GM18505 (cell line): ENCODE results near the gene FLT1.

Experiments used
- ATAC-seq: cut with Tn5 transposase; IDR thresholded peaks from one replicate; pipeline ENCODE4 v1.9.1; 2021; ENCODE audit not compliant: unreplicated experiment
- POLR2A ChIP-seq: IDR thresholded peaks from 4 replicates; pipeline ENCODE4 v1.6.1; 2011; ENCODE audit warnings: borderline replicate concordance; ENCODE audit not compliant: insufficient read depth, insufficient read length; ENCODE audit errors: extremely low read depth

FLT1 gene

DNA sequence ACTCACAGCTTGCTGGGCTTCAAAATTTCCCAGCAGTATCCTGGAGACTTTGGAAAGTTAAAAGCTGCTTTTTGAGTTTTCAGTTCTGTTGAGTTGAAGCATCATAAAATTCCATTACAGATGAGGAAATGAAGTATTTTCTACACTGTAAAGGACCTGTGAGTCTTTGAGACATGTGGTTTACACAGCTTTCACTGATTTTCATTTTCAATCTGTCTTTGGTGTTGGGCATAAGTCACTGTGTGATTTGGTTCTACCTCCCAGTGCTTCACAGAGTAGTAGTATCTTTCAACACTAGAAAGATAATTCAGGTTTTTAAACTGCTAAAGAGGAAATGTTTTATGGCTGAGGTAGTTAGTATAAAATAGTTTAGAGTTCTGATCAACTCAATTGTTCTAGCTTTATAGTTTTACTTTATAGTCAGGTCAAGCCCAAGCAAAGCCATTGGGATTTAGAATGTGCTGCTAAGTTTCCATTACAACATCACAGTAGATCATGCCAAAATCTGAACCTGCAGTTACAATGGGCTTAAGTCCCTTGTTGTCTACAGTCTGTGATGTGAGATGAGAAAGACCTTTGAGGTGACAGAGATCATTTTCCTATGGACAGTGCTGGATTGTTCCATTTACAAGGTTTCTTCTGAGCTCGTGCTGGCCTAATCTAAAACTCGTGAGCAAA lies 161.6 kb downstream of the FLT1 start:
- no peak for ATAC-seq

DNA sequence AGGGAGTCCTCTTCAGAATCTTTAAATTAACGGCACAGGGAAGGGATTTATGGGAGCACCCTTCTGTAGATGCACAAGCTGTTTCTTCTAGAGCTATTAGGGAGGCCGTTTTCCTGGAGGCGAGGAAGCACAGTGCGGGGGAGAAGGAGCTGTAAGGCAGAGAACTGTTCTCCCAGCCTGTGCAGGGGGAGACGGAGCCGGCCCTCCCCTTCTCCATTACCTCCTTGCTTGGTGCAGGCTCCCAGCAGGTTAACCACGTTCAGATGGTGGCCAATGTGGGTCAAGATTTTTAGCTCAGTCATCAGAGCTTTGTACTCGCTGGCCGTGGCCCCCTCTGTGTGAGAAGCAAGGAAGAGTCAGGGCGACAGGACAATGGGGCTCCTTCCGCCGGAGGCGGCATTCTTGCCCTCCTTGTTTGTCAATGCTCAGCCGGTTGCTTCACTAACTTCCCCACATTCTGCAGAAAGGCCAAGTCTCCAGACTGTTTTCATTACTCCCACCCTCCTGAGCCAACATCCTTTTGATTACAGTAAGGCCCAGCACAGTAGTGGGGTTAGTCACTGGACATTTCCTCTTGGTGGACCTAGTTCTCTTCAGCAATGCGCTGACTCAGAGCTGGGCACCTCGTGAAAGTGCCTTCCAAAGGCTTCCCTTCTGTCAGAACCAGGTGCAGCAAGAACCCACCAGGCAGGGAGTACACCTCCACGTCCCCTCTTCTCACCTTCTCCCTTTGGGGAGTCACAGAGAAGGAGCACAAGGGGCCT lies 165.4 kb downstream of the FLT1 start:
- no peak for TF ChIP-seq POLR2A
- no peak for ATAC-seq

More for the DNA sequence above, 161.6 kb downstream of the FLT1 start:
- TF ChIP-seq POLR2A = no peak

DNA sequence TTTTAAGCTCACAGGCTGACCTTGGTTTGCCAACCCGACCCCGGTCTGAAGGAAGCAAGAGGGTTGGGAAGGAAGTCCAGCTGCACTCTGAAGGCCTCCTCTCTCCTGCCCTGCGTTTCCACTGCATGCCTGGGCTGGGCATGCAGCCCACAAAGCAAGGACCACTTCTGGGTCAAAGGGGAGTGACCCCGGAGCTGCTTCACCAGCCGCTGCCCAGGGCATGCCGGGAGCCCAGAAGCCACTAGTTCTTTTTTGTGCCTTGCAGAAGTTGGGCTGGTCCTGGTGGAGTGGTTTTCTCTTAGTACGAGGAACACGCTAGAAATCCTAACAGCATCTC lies 166.7 kb downstream of the FLT1 start:
- no peak for TF ChIP-seq POLR2A
- ATAC-seq = no peak

DNA sequence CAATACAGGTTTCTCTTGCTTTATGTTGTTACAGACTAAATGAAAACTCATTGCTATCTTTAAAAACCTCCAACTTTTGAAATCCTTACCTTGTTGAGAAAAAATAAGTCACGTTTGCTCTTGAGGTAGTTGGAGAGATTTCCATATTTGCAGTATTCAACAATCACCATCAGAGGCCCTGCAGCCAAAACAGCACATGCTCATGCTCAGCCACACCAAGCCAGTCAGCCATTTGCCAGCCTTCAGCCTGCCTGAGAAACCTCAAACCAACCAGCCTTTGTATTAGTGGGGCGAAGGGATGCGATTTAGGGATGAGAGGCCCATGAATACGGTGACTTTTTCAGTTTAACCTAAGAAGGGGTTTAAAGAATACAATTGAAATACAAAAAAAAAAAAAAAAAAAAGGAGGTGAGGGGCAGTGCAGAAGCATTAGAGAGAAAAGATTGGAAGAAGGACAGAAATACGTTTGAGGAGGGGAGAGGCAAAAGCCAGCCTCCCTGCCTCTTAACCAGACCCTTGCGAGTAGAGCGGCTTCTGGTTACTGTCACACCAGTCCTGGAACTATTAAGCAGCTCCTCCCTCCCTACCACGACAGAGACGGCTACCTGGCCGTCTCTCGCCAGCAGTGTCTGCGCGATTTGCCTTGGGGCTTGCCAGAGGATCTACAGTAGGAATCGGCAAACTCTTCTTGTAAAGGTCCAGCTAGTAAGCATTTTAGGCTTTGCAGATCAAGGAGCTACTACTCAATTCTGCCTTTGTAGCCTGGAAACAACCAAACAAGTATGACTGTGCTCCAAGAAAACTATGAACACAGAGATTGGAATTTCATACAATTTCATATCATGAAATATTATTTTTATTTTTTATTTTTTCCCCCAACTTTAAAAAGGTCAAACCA lies 167.3 kb downstream of the FLT1 start:
- no peak for TF ChIP-seq POLR2A
- ATAC-seq = no peak

DNA sequence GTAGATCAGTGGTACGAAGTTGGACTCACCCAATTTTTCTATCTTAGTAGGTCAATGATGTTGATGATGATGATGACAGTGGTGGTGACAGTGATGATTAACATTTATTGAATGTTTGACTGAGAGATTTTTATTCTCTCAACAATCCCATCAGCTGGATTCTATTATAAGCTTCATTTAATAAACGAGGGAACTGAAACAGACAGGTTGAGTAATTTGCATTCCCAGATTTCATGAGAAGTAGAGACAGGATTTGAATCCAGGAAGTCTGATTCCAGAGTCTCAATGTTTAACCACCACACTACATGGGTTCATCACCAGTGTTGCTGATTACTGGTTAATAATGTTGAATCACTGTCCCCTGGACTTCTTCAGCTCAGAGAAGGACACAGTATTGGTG lies 168.9 kb downstream of the FLT1 start:
- TF ChIP-seq POLR2A = no peak
- ATAC-seq = no peak

DNA sequence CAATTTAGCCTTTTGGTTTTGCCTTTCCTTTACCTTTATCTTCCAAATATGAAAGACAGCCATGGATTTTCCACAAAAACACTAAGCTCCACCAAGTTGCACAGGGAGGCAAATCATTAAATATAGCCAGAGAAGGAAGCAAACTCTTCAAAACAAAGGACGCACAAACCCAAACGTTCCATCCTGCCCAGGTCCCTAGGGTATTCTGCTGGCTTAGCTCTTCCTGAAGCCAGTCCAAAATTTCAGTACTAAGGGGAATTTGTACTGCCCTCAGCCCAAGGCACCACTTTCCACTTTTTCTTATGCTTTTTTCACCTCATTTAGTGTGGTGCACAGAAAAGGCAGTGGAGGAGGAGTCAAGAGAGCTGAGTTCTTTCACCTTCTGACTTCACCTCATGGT lies 169.9 kb downstream of the FLT1 start:
- TF ChIP-seq POLR2A = no peak
- ATAC-seq = no peak

DNA sequence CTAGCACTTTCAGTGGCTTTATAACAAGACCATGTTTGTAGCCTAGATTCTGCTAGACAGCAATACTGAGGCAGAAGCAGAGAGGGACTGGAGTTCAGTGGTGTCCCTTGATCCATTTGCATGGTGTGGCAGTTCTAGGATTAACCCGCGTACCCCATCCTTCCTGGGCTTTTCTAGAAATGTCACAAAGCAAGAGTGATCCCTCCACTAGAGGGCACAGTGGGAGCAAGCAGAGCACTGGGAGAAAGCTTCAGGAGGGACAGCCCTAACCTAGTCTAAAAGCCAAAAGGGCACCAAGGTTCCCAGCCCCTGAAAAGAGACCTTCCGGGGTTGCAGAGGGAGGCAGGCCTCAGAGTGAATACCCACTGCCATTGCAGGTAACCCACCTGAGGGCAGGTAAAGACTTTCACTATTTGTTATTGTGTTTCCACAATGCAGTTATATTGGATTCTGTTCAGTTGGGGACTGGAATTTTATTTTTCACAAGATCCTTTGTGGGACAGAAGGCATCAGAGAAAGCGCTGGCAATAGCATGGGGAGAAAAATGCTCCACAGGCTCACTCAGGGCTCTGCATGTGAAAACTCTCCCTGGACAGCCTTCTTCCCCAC lies 170.6 kb downstream of the FLT1 start:
- no peak for ATAC-seq
- TF ChIP-seq POLR2A = no peak

DNA sequence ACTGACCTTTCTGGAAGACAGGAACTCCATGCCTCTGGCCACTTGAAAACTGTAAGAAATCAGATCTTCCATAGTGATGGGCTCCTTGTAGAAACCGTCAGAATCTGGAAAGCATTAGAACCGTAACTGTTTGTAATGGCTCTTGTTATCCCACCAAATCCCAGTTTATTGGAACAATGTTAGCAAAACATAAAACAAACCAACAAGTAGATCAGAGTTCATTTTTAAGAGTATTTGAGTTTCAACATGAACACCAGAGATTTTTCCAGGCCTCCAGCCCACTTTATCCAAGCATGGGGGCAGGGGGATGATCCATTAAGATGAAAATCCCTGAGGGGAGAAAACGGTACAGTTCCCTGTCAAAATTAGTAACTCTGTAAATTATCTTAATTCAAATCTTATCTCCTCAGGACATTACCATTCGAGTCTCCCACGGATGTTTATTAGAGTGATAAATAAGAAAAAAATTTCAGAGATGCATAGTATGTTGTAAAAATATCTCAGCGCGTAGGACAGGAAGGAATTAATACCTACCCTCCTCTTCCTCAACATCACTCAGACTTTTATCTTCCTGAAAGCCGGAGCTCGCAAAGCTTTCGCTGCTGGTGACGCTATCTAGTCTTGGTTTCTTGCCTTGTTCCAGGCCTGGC lies 172.5 kb downstream of the FLT1 start:
- no peak for ATAC-seq
- TF ChIP-seq POLR2A = no peak

DNA sequence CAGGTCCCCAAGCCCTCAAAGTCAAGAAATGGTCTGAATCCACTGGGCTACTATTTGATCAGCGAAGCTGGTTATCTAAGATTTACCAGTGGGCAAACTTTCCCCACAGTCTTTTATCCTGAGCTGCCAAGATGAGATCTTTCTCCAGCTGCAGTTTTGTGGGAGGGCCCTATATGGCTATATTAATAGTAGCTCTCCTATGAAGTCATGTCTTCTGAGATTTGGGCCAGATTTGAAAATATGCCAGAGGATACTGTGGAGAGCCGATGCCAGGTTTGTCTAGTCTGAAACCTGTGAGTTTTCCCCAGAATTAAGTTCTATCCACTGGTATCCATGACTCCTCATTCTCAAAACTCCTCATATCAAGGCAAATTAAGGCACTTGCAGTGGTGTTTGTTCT lies 173.2 kb downstream of the FLT1 start:
- ATAC-seq = no peak

DNA sequence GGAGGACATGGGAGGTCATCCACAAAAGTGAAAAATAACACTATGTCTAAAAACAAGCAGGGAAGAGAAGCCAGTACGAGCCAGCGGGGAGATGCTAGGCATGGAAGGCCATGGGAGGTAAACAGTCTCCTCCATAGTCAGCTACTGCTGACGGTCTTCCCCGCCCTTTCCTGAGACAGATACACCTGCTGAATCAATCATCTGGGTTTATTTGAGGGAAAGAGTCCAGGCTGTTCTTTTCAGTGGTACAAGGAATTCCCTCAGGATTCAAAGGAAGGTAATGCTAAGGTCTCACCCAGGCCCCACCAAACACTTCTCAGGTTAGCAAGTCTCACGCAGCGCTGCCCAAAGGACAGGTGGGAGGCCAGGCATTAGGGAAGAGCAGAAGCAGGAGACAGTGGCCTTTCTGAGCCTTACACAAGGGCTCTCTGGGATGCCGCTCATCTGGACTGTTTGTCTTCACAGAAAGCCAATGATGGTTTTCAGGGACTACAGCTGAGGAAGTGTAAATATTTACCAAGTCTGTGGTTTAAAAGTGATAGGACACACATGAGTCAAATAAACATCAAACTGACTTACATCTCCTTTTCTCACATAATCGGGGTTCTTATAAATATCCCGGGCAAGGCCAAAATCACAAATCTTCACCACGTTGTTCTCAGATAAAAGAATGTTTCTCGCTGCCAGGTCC lies 173.9 kb downstream of the FLT1 start:
- no peak for ATAC-seq
- no peak for TF ChIP-seq POLR2A

More for the DNA sequence above, 173.2 kb downstream of the FLT1 start:
- TF ChIP-seq POLR2A = no peak

DNA sequence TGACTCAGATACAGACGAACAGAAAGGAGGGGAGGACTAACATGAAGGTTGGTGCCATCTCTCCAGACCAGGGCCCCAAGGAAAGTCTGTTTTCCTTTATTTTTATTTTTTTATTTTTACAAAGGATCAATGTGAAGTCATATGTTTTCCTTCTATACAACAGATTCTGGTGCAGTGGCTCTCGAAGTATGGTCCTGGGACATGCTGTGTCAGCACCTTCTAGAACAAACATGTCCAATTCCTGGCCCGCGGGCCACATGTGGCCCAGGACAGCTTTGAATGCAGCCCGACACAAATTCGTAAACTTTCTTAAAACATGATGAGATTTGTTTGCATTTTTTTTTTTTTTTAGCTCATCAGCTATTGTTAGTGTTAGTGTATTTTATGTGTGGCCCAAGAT lies 174.7 kb downstream of the FLT1 start:
- no peak for TF ChIP-seq POLR2A
- no peak for ATAC-seq

DNA sequence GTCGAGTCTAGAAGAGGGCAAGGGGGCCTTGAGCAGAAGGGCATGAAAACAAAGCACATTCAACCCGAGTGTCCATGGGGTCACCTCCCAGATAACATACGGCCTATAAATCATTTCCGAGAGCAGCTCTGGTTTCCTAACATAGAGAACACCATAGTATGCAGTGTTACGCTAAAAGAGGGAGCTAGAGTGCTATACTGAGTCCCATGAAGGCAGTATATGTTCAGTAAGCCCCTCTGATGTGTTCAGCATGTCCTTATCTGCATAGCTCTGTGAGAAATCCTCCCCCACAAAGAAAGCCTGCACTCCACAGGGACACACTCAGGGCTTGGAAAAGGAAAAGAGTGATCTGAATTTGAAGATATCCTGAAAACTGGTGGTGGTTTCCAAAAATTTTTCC lies 175.4 kb downstream of the FLT1 start:
- ATAC-seq = no peak
- TF ChIP-seq POLR2A = no peak
